Body of pancreas (tissue), 4 donors: Measurements from ENCODE around the gene ZFP57. TPM values are rescaled to one million over a fixed set of nuclear protein-coding genes. Genes with fewer than 3 reads are reported as not detected.

Experiments used
- ATAC-seq: fragments of 150-250 bp; one replicate; pipeline ENCODE4 v1.9.1; 2016
- DNase-seq, 4 donors: peaks; one replicate each; pipeline ENCODE4 v3.0.0-alpha.2; 2019
- H3K27ac ChIP-seq, 4 donors: fragments of 200-600 bp; sonication (generic); 1 replicate in 3 of 4; 2 replicates in 1 of 4; pipeline versions ENCODE4 v1.5.1 to v1.6.1; 2016 to 2019; ENCODE audit warnings: mild to moderate bottlenecking in 1 of 4, mixed read lengths in 1 of 4, moderate library complexity in 1 of 4
- H3K27me3 ChIP-seq, 2 donors: fragments of 200-600 bp; sonication (generic); one replicate each; pipeline ENCODE4 v1.6.0; 2016; ENCODE audit warnings: mild to moderate bottlenecking in 1 of 2
- H3K36me3 ChIP-seq, 2 donors: fragments of 200-600 bp; sonication (generic); replicated peaks in 1 of 2; 2 replicates each; pipeline ENCODE4 v1.5.1; 2016; ENCODE audit warnings: low read depth in 2 of 2; ENCODE audit not compliant: insufficient read depth in 1 of 2
- H3K4me1 ChIP-seq: fragments of 200-600 bp; sonication (generic); one replicate; pipeline ENCODE4 v1.6.0; 2016
- H3K4me3 ChIP-seq, 2 donors: fragments of 200-600 bp; sonication (generic); 1 replicate in 1 of 2; 2 replicates in 1 of 2; pipeline ENCODE4 v1.5.1; 2016 to 2019
- H3K9me3 ChIP-seq, 3 donors: fragments of 200-600 bp; sonication (generic); 1 replicate in 2 of 3; 2 replicates in 1 of 3; pipeline ENCODE4 v1.5.1; 2016
- CTCF ChIP-seq, 7 experiments: fragments of 450-650 bp in 4 of 7; fragments of 200-600 bp in 3 of 7; sonication (generic) in 3 of 7; IDR thresholded peaks; one replicate each; pipeline ENCODE4 v1.5.1; 2016 to 2019; ENCODE audit warnings: antibody characterized with exemption in 7 of 7
- POLR2A ChIP-seq, 3 donors: fragments of 450-650 bp; IDR thresholded peaks; one replicate each; pipeline ENCODE4 v1.6.1; 2016; ENCODE audit warnings: antibody characterized with exemption in 3 of 3, mild to moderate bottlenecking in 2 of 3
- WGBS, 2 donors: methylation state at CpG; one replicate each; pipeline ENCODE4 v1.1.5; 2017; 5-methylcytosine and 5-hydroxymethylcytosine counted together
- intact Hi-C: fragments of 100-400 bp; cut with DNase I; formaldehyde crosslinking; loops from one replicate; pipeline ENCODE4 v1.15.1; 2023
- total RNA-seq, 2 donors: library from RNA; depleted of rRNA; stranded (reverse); fragments of >200 nt; gene quantifications; one replicate each; pipeline ENCODE4 v1.1.0, GENCODE V29; 2016

Gene ZFP57
- total RNA-seq, 2 donors from 2014 or later = not detected

- intact Hi-C loops = no loop called here
- H3K4me1 ChIP-seq = no peaks in the 10 kb centered on the region
Observed at GRCh38 chr6:29681811-29682210, 859 bp upstream of the ZFP57 start.

GRCh38 chr6:29680416-29680815 is 536 bp downstream of the ZFP57 start:
- H3K27ac ChIP-seq = no peak overlapping the region
- H3K4me3 ChIP-seq = no peak overlapping the region
- TF ChIP-seq POLR2A (IDR thresholded peaks at IDR 0.05) (no peak), CTCF (IDR thresholded peaks at IDR 0.05) (no peak)
- no peaks in the 10 kb centered on the region for H3K9me3 ChIP-seq
- ATAC-seq (no peak), DNase-seq (no peak)
- intact Hi-C loops = no loop called here
- WGBS, 2 donors = 64 to 73% methylated on average over 24 of the region's 24 CpGs
- H3K4me1 ChIP-seq = no peaks in the 10 kb centered on the region
- no peaks in the 10 kb centered on the region for H3K27me3 ChIP-seq
- no peaks in the 10 kb centered on the region for H3K36me3 ChIP-seq

More at GRCh38 chr6:29681811-29682210, 859 bp upstream of the ZFP57 start:
- no peaks in the 10 kb centered on the region for H3K9me3 ChIP-seq
- 74 to 89% methylated on average over 8 of the region's 8 CpGs for WGBS, 2 donors
- no peak for DNase-seq
- no peak overlapping the region for H3K4me3 ChIP-seq
- no peak for ATAC-seq
- TF ChIP-seq POLR2A (IDR thresholded peaks at IDR 0.05) = no peak
- TF ChIP-seq CTCF (IDR thresholded peaks at IDR 0.05) = no peak
- no peaks in the 10 kb centered on the region for H3K27me3 ChIP-seq
- H3K27ac ChIP-seq = no peak overlapping the region
- no peaks in the 10 kb centered on the region for H3K36me3 ChIP-seq

- intact Hi-C loops = no loop called here
- Histone ChIP-seq H3K27ac (no peak overlapping the region), H3K27me3 (no peaks in the 10 kb centered on the region), H3K4me3 (no peak overlapping the region), H3K4me1 (no peaks in the 10 kb centered on the region), H3K36me3 (no peaks in the 10 kb centered on the region), H3K9me3 (no peaks in the 10 kb centered on the region)
- 69 to 87% methylated on average over 12 to 13 of the region's 13 CpGs for WGBS, 2 donors
- no peak for DNase-seq
- ATAC-seq = no peak
- TF ChIP-seq POLR2A (IDR thresholded peaks at IDR 0.05) (no peak), CTCF (IDR thresholded peaks at IDR 0.05) (no peak)
Observed at GRCh38 chr6:29679962-29680361, 990 bp downstream of the ZFP57 start.

GRCh38 chr6:29678114-29678513 is 2.8 kb downstream of the ZFP57 start:
- 77 to 79% methylated on average over 5 of the region's 5 CpGs for WGBS, 2 donors
- Histone ChIP-seq H3K36me3 (no peaks in the 10 kb centered on the region), H3K4me1 (no peaks in the 10 kb centered on the region), H3K27ac (no peak overlapping the region), H3K4me3 (no peak overlapping the region), H3K27me3 (no peaks in the 10 kb centered on the region), H3K9me3 (no peaks in the 10 kb centered on the region)
- no peak for DNase-seq
- TF ChIP-seq POLR2A (IDR thresholded peaks at IDR 0.05) (no peak), CTCF (IDR thresholded peaks at IDR 0.05) (no peak)
- ATAC-seq = no peak
- intact Hi-C loops = no loop called here

- ATAC-seq = no peak
- Histone ChIP-seq H3K27me3 (no peaks in the 10 kb centered on the region), H3K36me3 (no peaks in the 10 kb centered on the region), H3K9me3 (no peaks in the 10 kb centered on the region), H3K4me3 (no peak overlapping the region), H3K27ac (no peak overlapping the region), H3K4me1 (no peaks in the 10 kb centered on the region)
- DNase-seq = no peak
- intact Hi-C loops = no loop called here
- no peak for TF ChIP-seq POLR2A (IDR thresholded peaks at IDR 0.05)
- TF ChIP-seq CTCF (IDR thresholded peaks at IDR 0.05) = no peak
- WGBS, 2 donors = 31 to 42% methylated on average over 2 of the region's 2 CpGs
Observed at GRCh38 chr6:29676981-29677601, 3.9 kb downstream of the ZFP57 start.
